BLaER1 treated with 17β-estradiol and CSF1 and Interleukin-3, amounts not matched to agents 10 nM and 100 nM (cell line): ENCODE data around the gene SRRT.

Source experiments
- H3K27ac ChIP-seq, 11 experiments: shearing (Covaris generic); formaldehyde crosslinking; 2 replicates each; pipeline ENCODE4 v1.8.1; 2022
- H3K27me3 ChIP-seq, 11 experiments: shearing (Covaris generic); formaldehyde crosslinking; 2 replicates each; pipeline ENCODE4 v1.8.1; 2022
- H3K36me3 ChIP-seq, 11 experiments: shearing (Covaris generic); formaldehyde crosslinking; 2 replicates each; pipeline ENCODE4 v1.8.1; 2022
- H3K4me1 ChIP-seq, 10 experiments: shearing (Covaris generic); formaldehyde crosslinking; 2 replicates each; pipeline ENCODE4 v1.8.1; 2022
- H3K4me2 ChIP-seq, 11 experiments: shearing (Covaris generic); formaldehyde crosslinking; 2 replicates each; pipeline ENCODE4 v1.8.1; 2022
- H3K4me3 ChIP-seq, 10 experiments: shearing (Covaris generic); formaldehyde crosslinking; 2 replicates each; pipeline ENCODE4 v1.8.1; 2022
- H3K9ac ChIP-seq, 11 experiments: shearing (Covaris generic); formaldehyde crosslinking; 2 replicates each; pipeline ENCODE4 v1.8.1; 2022
- H3K9me3 ChIP-seq, 11 experiments: shearing (Covaris generic); formaldehyde crosslinking; replicated peaks in 1 of 11; 2 replicates each; pipeline ENCODE4 v1.8.1; 2022
- H4K20me1 ChIP-seq, 11 experiments: shearing (Covaris generic); formaldehyde crosslinking; 2 replicates each; pipeline ENCODE4 v1.8.1; 2022
- Cebpa-rat ChIP-seq, 11 experiments: shearing (Covaris generic); IDR thresholded peaks; 2 replicates each; pipeline ENCODE4 v1.8.1; 2022

Gene SRRT

GRCh38 chr7:100874577-100875355 lies at the start of gene SRRT:
Gene SRRT, plus strand, starts transcription at chr7:100875103. Its CDS starts 488 bp downstream, at chr7:100875591.
- Histone ChIP-seq H3K4me3 (peak within 1 kb of the TSS; percentile 82 to 93 (median 88)), H3K4me2 (peak within 1 kb of the TSS; percentile 82 to 99 (median 94)), H3K27me3 (no peaks in the 10 kb centered on the region), H3K27ac (peak within 1 kb of the TSS; percentile 73 to 97 (median 91)), H3K36me3 (peaks cover 74 to 87% (median 83%) of the 10 kb centered on the region in 11 experiments), H3K9ac (peak within 1 kb of the TSS; percentile 86 to 96 (median 93)), H3K9me3 (peaks cover 0 to 6% (median 0%) of the 10 kb centered on the region in 11 experiments; a peak in 3 of 22 replicates), H4K20me1 (peaks cover 41 to 46% (median 44%) of the 10 kb centered on the region in 11 experiments; a peak in 21 of 22 replicates), H3K4me1 (peaks cover 48 to 71% (median 63%) of the 10 kb centered on the region in 10 experiments)
- TF ChIP-seq Cebpa-rat (IDR thresholded peaks at IDR 0.05): no peak

- Histone ChIP-seq H3K27me3 (no peaks in the 10 kb centered on the region), H3K4me3 (peak overlapping the region; percentile 66 to 97 (median 91); a peak in 19 of 20 replicates), H3K9me3 (no peaks in the 10 kb centered on the region), H4K20me1 (peaks cover 0 to 55% (median 36%) of the 10 kb centered on the region in 11 experiments; a peak in 18 of 22 replicates), H3K27ac (peak overlapping the region in 9 of 11 experiments; percentile 71 to 95 (median 91); a peak in 17 of 22 replicates), H3K36me3 (peaks cover 31 to 51% (median 43%) of the 10 kb centered on the region in 11 experiments), H3K4me1 (peaks cover 30 to 52% (median 44%) of the 10 kb centered on the region in 10 experiments), H3K9ac (peak overlapping the region; percentile 78 to 98 (median 93); a peak in 21 of 22 replicates), H3K4me2 (peak overlapping the region; percentile 89 to 99 (median 96))
- no peak for TF ChIP-seq Cebpa-rat (IDR thresholded peaks at IDR 0.05)
Observed at GRCh38 chr7:100825215-100825671, 49.7 kb upstream of the SRRT start.

GRCh38 chr7:100825751-100826513 lies 49.0 kb upstream of the SRRT start:
- peak overlapping the region; percentile 66 to 97 (median 91) for H3K4me3 ChIP-seq
- H3K9ac ChIP-seq: peak overlapping the region; percentile 78 to 98 (median 93)
- H3K4me2 ChIP-seq: peak overlapping the region; percentile 89 to 99 (median 96)

GRCh38 chr7:100826514-100827329 lies 48.2 kb upstream of the SRRT start:
- Histone ChIP-seq H3K27ac (peak overlapping the region; percentile 33 to 95 (median 91); a peak in 21 of 22 replicates), H3K9me3 (no peaks in the 10 kb centered on the region), H4K20me1 (peaks cover 0 to 47% (median 36%) of the 10 kb centered on the region in 11 experiments; a peak in 18 of 22 replicates), H3K4me1 (peaks cover 30 to 55% (median 44%) of the 10 kb centered on the region in 10 experiments), H3K4me2 (peak overlapping the region; percentile 89 to 99 (median 96)), H3K4me3 (peak overlapping the region; percentile 66 to 97 (median 91)), H3K9ac (peak overlapping the region; percentile 78 to 98 (median 93)), H3K36me3 (peaks cover 20 to 36% (median 29%) of the 10 kb centered on the region in 11 experiments), H3K27me3 (no peaks in the 10 kb centered on the region)
- no peak for TF ChIP-seq Cebpa-rat (IDR thresholded peaks at IDR 0.05)

More at GRCh38 chr7:100825751-100826513, 49.0 kb upstream of the SRRT start:
- H3K4me1 ChIP-seq: peaks cover 30 to 55% (median 44%) of the 10 kb centered on the region in 10 experiments
- H3K27me3 ChIP-seq: no peaks in the 10 kb centered on the region
- peak in 1 of 11 experiments; percentile 27; a peak in 1 of 22 replicates for TF ChIP-seq Cebpa-rat (IDR thresholded peaks at IDR 0.05)
- H3K27ac ChIP-seq: peak overlapping the region in 10 of 11 experiments; percentile 61 to 95 (median 91); a peak in 18 of 22 replicates
- H3K36me3 ChIP-seq: peaks cover 24 to 44% (median 36%) of the 10 kb centered on the region in 11 experiments
- H3K9me3 ChIP-seq: no peaks in the 10 kb centered on the region
- peaks cover 0 to 51% (median 36%) of the 10 kb centered on the region in 11 experiments; a peak in 18 of 22 replicates for H4K20me1 ChIP-seq

GRCh38 chr7:100827330-100828226 lies 47.3 kb upstream of the SRRT start, which contains the start of gene EPHB4:
Gene EPHB4, minus strand, starts transcription at chr7:100827523. Its CDS starts 493 bp downstream, at chr7:100827030.
- peak within 1 kb of the TSS; percentile 89 to 99 (median 97) for H3K4me2 ChIP-seq
- peak within 1 kb of the TSS; percentile 78 to 98 (median 93) for H3K9ac ChIP-seq
- peak within 1 kb of the TSS; percentile 33 to 95 (median 91); a peak in 21 of 22 replicates for H3K27ac ChIP-seq
- no peaks in the 10 kb centered on the region for H3K27me3 ChIP-seq
- no peak for TF ChIP-seq Cebpa-rat (IDR thresholded peaks at IDR 0.05)
- H4K20me1 ChIP-seq: peaks cover 0 to 39% (median 36%) of the 10 kb centered on the region in 11 experiments; a peak in 18 of 22 replicates
- H3K36me3 ChIP-seq: peaks cover 12 to 28% (median 20%) of the 10 kb centered on the region in 11 experiments
- H3K4me3 ChIP-seq: peak within 1 kb of the TSS; percentile 66 to 97 (median 91)
- H3K9me3 ChIP-seq: no peaks in the 10 kb centered on the region
- H3K4me1 ChIP-seq: peaks cover 30 to 55% (median 44%) of the 10 kb centered on the region in 10 experiments

GRCh38 chr7:100829150-100829716 lies 45.7 kb upstream of the SRRT start:
- Histone ChIP-seq H3K27ac (peak overlapping the region in 8 of 11 experiments; percentile 86 to 95 (median 92); a peak in 14 of 22 replicates), H3K4me2 (peak overlapping the region in 10 of 11 experiments; percentile 72 to 99 (median 93); a peak in 20 of 22 replicates)

More at GRCh38 chr7:100829150-100829716, 45.7 kb upstream of the SRRT start:
- Histone ChIP-seq H3K4me1 (peaks cover 28 to 44% (median 40%) of the 10 kb centered on the region in 10 experiments), H3K9ac (peak overlapping the region in 8 of 11 experiments; percentile 89 to 98 (median 96); a peak in 14 of 22 replicates), H3K27me3 (no peaks in the 10 kb centered on the region), H3K9me3 (no peaks in the 10 kb centered on the region), H3K36me3 (peaks cover 0 to 11% (median 4%) of the 10 kb centered on the region in 11 experiments; a peak in 16 of 22 replicates), H4K20me1 (peaks cover 0 to 24% (median 22%) of the 10 kb centered on the region in 11 experiments; a peak in 18 of 22 replicates), H3K4me3 (peak overlapping the region in 7 of 10 experiments; percentile 89 to 97 (median 95); a peak in 11 of 20 replicates)
- TF ChIP-seq Cebpa-rat (IDR thresholded peaks at IDR 0.05): no peak
